C4-2B (cell line): ENCODE data around the gene NPLOC4.

Source experiments
- CTCF ChIP-seq: fragments of 450-650 bp; conservative IDR thresholded peaks from 2 replicates; pipeline ENCODE4 v1.5.1; 2017; ENCODE audit warnings: mild to moderate bottlenecking
- ZFX ChIP-seq: fragments of 450-650 bp; IDR thresholded peaks from 2 replicates; pipeline ENCODE4 v1.6.1; 2017

DNA sequence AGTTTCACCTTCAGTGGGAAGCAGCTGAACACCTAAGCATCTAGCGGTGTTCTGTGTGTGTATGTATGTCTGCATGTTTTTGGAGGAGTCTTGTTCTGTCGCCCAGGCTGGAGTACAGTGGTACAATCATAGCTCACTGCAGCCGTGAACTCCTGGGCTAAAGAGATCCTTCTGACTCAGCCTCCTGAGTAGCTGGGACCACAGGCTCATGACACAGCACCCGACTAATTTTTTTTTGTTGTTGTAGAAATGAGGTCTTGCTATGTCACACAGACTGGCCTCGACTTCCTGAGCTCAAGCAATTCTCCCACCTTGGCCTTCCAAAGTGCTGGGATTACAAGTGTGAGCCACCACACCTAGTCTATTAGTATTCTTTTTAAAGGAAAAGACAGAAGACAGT, 54.6 kb downstream of the NPLOC4 start:
- TF ChIP-seq CTCF: no peak
- TF ChIP-seq ZFX: no peak
